Hepatocyte (in vitro differentiated cells): ENCODE data around the gene KDM1A. TPM values are rescaled to one million over a fixed set of nuclear protein-coding genes. Genes with fewer than 3 reads are reported as not detected.

Experiments used
- DNase-seq: peaks from one replicate; pipeline ENCODE4 v3.0.0-alpha.2; 2016; ENCODE audit warnings: low spot score
- H2AFZ ChIP-seq: fragments of 200-600 bp; sonication (generic); 2 replicates; pipeline ENCODE4 v1.6.0; 2016; ENCODE audit warnings: antibody characterized with exemption, mild to moderate bottlenecking
- H3K27ac ChIP-seq: fragments of 200-600 bp; sonication (generic); 2 replicates; pipeline ENCODE4 v1.5.1; 2016; ENCODE audit warnings: mild to moderate bottlenecking
- H3K27me3 ChIP-seq: fragments of 200-600 bp; sonication (generic); 2 replicates; pipeline ENCODE4 v1.6.1; 2016
- H3K36me3 ChIP-seq: fragments of 200-600 bp; sonication (generic); replicated peaks from 2 replicates; pipeline ENCODE4 v1.5.1; 2016; ENCODE audit warnings: low read depth; ENCODE audit not compliant: insufficient read depth
- H3K4me1 ChIP-seq: fragments of 200-600 bp; sonication (generic); 2 replicates; pipeline ENCODE4 v1.5.1; 2016; ENCODE audit warnings: mild to moderate bottlenecking, moderate library complexity; ENCODE audit not compliant: insufficient read depth
- H3K4me2 ChIP-seq: fragments of 200-600 bp; sonication (generic); 2 replicates; pipeline ENCODE4 v1.6.0; 2016
- H3K4me3 ChIP-seq: fragments of 200-600 bp; sonication (generic); 2 replicates; pipeline ENCODE4 v1.5.1; 2016; ENCODE audit warnings: mild to moderate bottlenecking
- H3K79me2 ChIP-seq: fragments of 200-600 bp; sonication (generic); 2 replicates; pipeline ENCODE4 v1.6.0; 2017; ENCODE audit warnings: mild to moderate bottlenecking
- H3K9me2 ChIP-seq: fragments of 200-600 bp; sonication (generic); replicated peaks from 2 replicates; pipeline ENCODE4 v1.6.0; 2017; ENCODE audit warnings: mild to moderate bottlenecking; ENCODE audit not compliant: insufficient read depth
- H3K9me3 ChIP-seq: fragments of 200-600 bp; sonication (generic); 2 replicates; pipeline ENCODE4 v1.5.1; 2016; ENCODE audit warnings: low read depth, mild to moderate bottlenecking
- H4K20me1 ChIP-seq: fragments of 200-600 bp; sonication (generic); 2 replicates; pipeline ENCODE4 v1.6.0; 2016; ENCODE audit warnings: mild to moderate bottlenecking; ENCODE audit not compliant: insufficient read depth, poor library complexity, severe bottlenecking
- CTCF ChIP-seq: fragments of 200-600 bp; sonication (generic); IDR thresholded peaks from 2 replicates; pipeline ENCODE4 v1.5.1; 2016; ENCODE audit warnings: antibody characterized with exemption, mild to moderate bottlenecking; ENCODE audit not compliant: poor library complexity
- EZH2 ChIP-seq: fragments of 200-600 bp; sonication (generic); IDR thresholded peaks from 2 replicates; pipeline ENCODE4 v1.6.1; 2016; ENCODE audit warnings: antibody characterized with exemption, mild to moderate bottlenecking, borderline replicate concordance
- EZH2phosphoT487 ChIP-seq: fragments of 200-600 bp; sonication (generic); IDR thresholded peaks from one replicate; pipeline ENCODE4 v1.6.1; 2018; ENCODE audit warnings: antibody characterized with exemption, mild to moderate bottlenecking, low read depth, moderate library complexity; ENCODE audit not compliant: unreplicated experiment, severe bottlenecking
- WGBS: methylation state at CpG from one replicate; pipeline ENCODE4 v1.1.6; 2016; ENCODE audit warnings: low lambda C conversion rate; ENCODE audit errors: missing lambda C conversion rate; 5-methylcytosine and 5-hydroxymethylcytosine counted together
- polyA plus RNA-seq: library from polyadenylated mRNA; unstranded; fragments of >200 nt; fragmentation: Nextera tagmentation; extraction: Ambion mirVana; gene quantifications from 2 replicates; pipeline ENCODE4 v1.2.1, GENCODE V29; 2016
- total RNA-seq: library from RNA; depleted of rRNA; stranded (reverse); fragments of >200 nt; gene quantifications from 2 replicates; pipeline ENCODE4 v1.2.3, GENCODE V29; 2014

KDM1A gene
- total and polyA plus RNA-seq, 2 experiments from 2014 or later, result 64.5 to 97.9 TPM

DNA sequence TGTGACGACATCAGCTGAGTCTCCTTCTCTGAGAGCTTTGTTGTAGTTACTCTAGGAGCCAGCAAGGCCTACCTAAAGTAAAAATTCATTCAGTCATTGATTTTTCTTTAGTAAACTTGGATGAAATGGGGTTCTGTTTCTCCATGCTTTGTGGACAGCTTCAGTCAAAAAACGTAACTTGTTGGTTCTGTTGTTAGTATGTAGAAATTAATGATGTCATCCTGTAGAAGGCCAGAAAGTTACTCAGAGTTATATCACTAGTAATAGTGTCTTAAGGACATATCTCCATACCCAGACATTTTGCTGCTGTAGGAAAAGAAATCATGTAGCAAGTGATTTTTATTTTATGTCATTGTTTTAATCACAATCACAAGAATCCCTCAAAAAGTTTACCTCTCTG is 43.0 kb downstream of the KDM1A start:
- DNase-seq, result no peak
- TF ChIP-seq EZH2phosphoT487 (no peak), CTCF (no peak), EZH2 (no peak)
- Histone ChIP-seq H3K4me3 (no peak overlapping the region), H3K27me3 (no peaks in the 10 kb centered on the region), H3K9me3 (no peaks in the 10 kb centered on the region), H3K79me2 (peaks cover 29% of the 10 kb centered on the region), H4K20me1 (peaks cover 4% of the 10 kb centered on the region), H3K4me2 (no peak overlapping the region), H3K36me3 (no peaks in the 10 kb centered on the region), H3K9me2 (no peaks in the 10 kb centered on the region), H3K27ac (no peak overlapping the region), H2AFZ (no peak overlapping the region), H3K4me1 (no peaks in the 10 kb centered on the region)
- 90% methylated on average over 2 of the region's 2 CpGs for WGBS

DNA sequence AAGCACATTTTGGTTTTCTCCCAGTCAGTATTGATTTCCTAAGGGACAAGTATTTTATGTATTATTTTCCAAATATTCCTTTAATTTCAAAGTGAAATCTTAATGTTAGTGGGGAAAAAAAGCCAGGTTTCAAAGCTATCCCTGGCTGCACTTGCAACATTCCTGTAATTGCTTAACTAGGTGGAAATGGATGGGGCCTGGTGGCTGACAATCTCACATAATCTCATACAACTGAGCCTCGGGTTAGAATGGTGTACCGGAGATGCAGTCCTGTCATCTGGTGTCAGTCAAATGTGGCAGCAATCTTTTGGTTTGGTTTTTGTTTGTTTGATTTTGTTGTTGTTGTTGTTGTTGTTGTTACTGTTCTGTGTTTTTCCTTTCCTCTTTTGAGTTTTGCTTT is 46.1 kb downstream of the KDM1A start:
- Histone ChIP-seq H3K4me2 (no peak overlapping the region), H3K9me3 (no peaks in the 10 kb centered on the region), H3K27me3 (no peaks in the 10 kb centered on the region), H2AFZ (no peak overlapping the region), H3K36me3 (no peaks in the 10 kb centered on the region), H3K4me1 (no peaks in the 10 kb centered on the region), H4K20me1 (peaks cover 4% of the 10 kb centered on the region), H3K27ac (no peak overlapping the region), H3K9me2 (no peaks in the 10 kb centered on the region), H3K79me2 (peaks cover 26% of the 10 kb centered on the region), H3K4me3 (no peak overlapping the region)
- 83% methylated on average over 2 of the region's 2 CpGs for WGBS
- DNase-seq, result no peak
- TF ChIP-seq EZH2 (no peak), EZH2phosphoT487 (no peak), CTCF (no peak)

DNA sequence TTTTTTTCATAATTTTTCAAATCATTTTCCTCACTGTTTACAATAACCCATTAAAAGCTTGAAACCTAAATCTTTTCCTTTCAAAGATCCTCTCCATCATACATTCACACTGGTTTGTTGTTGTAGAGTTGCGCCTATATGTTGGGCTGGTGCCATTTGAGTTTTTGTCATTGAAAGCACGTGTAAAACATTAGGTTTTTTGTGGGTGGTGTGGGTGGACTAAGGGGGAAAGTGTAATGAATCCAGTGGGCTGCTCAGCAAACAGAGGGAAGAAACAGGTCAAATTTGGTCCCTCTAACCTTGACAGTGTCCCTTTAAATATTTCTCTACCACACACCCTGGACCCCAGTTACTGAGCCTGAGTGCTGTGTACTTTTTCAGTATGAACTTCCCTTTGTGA is 46.8 kb downstream of the KDM1A start:
- H4K20me1 ChIP-seq, result peaks cover 4% of the 10 kb centered on the region
- no peaks in the 10 kb centered on the region for H3K4me1 ChIP-seq
- H3K79me2 ChIP-seq, result peaks cover 26% of the 10 kb centered on the region
- no peak overlapping the region for H2AFZ ChIP-seq
- H3K27ac ChIP-seq, result no peak overlapping the region
- H3K9me3 ChIP-seq, result no peaks in the 10 kb centered on the region
- no peak for DNase-seq
- no peaks in the 10 kb centered on the region for H3K27me3 ChIP-seq
- H3K9me2 ChIP-seq, result no peaks in the 10 kb centered on the region
- H3K36me3 ChIP-seq, result no peaks in the 10 kb centered on the region
- no peak overlapping the region for H3K4me3 ChIP-seq
- WGBS, result 96% methylated on average over 2 of the region's 2 CpGs
- no peak for TF ChIP-seq CTCF
- no peak for TF ChIP-seq EZH2
- TF ChIP-seq EZH2phosphoT487, result no peak
- no peak overlapping the region for H3K4me2 ChIP-seq

GRCh38 chr1:23069149-23069548 is 49.9 kb downstream of the KDM1A start:
- Histone ChIP-seq H3K27me3 (no peaks in the 10 kb centered on the region), H4K20me1 (peaks cover 4% of the 10 kb centered on the region), H3K4me3 (no peak overlapping the region), H3K36me3 (no peaks in the 10 kb centered on the region), H3K4me1 (no peaks in the 10 kb centered on the region), H3K79me2 (peaks cover 14% of the 10 kb centered on the region), H3K9me2 (no peaks in the 10 kb centered on the region), H3K27ac (no peak overlapping the region), H3K4me2 (no peak overlapping the region), H3K9me3 (no peaks in the 10 kb centered on the region), H2AFZ (no peak overlapping the region)
- TF ChIP-seq EZH2 (no peak), EZH2phosphoT487 (no peak), CTCF (no peak)
- 95% methylated on average over 2 of the region's 2 CpGs for WGBS
- no peak for DNase-seq
